RWPE2 (cell line): ENCODE data around the gene DERA.

Experiments used
- ATAC-seq: fragments of 200-7000 bp; cut with Tn5 transposase; 3 replicates; pipeline ENCODE4 v1.9.1; 2021; ENCODE audit warnings: low read depth
- DNase-seq: peaks from one replicate; pipeline ENCODE4 v3.0.0-alpha.2; 2020; ENCODE audit warnings: low spot score
- H3K27ac ChIP-seq: fragments of 450-650 bp; 2 replicates; pipeline ENCODE4 v1.5.1; 2017; ENCODE audit warnings: mild to moderate bottlenecking; ENCODE audit not compliant: poor library complexity, severe bottlenecking
- H3K27me3 ChIP-seq: fragments of 250-450 bp; sonication (Bioruptor Pico); 2 replicates; pipeline ENCODE4 v1.5.1; 2021; ENCODE audit warnings: mild to moderate bottlenecking, moderate library complexity; ENCODE audit not compliant: insufficient read depth, poor library complexity, severe bottlenecking
- H3K36me3 ChIP-seq: fragments of 250-450 bp; sonication (Bioruptor Pico); 2 replicates; pipeline ENCODE4 v1.5.1; 2020; ENCODE audit warnings: low read depth, mild to moderate bottlenecking, moderate library complexity
- H3K4me1 ChIP-seq: fragments of 250-450 bp; sonication (Bioruptor Pico); 2 replicates; pipeline ENCODE4 v1.5.1; 2021; ENCODE audit warnings: mild to moderate bottlenecking, moderate library complexity; ENCODE audit not compliant: insufficient read depth, poor library complexity, severe bottlenecking
- H3K4me3 ChIP-seq: fragments of 250-450 bp; sonication (Bioruptor Pico); 2 replicates; pipeline ENCODE4 v1.5.1; 2021; ENCODE audit warnings: mild to moderate bottlenecking, moderate library complexity; ENCODE audit not compliant: severe bottlenecking
- H3K9me3 ChIP-seq: fragments of 250-450 bp; sonication (Bioruptor Pico); 2 replicates; pipeline ENCODE4 v1.5.1; 2021; ENCODE audit warnings: mild to moderate bottlenecking, moderate library complexity; ENCODE audit not compliant: severe bottlenecking
- TF ChIP-seq, protein P1 (sequence below): fragments of 450-650 bp; IDR thresholded peaks from one replicate; pipeline ENCODE4 v1.5.1; 2017; ENCODE audit warnings: mild to moderate bottlenecking, moderate library complexity; ENCODE audit not compliant: poor library complexity, severe bottlenecking

Gene DERA

DNA sequence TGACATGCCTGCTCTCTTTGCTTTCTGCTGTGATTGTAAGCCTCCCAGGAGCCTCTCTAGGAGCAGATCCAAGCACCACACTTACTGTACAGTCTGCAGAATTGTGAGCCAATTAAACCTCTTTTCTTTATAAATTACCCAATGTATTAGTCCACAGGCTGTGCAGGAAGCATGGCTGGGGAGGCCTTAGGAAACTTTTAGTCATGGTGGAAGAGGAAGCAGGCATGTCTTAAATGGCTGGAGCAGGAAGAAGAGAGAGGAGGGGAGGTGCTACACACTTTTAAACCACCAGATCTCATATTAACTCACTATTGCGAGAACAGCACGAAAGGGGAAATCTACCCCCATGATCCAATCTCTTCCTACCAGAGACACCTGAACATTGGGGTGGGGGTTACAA lies 108.9 kb downstream of the DERA start:
- Histone ChIP-seq H3K4me3 (no peak overlapping the region), H3K36me3 (no peaks in the 10 kb centered on the region), H3K4me1 (no peaks in the 10 kb centered on the region), H3K27ac (no peak overlapping the region), H3K27me3 (no peaks in the 10 kb centered on the region), H3K9me3 (no peaks in the 10 kb centered on the region)
- no peak for DNase-seq
- ATAC-seq = no peak
- TF ChIP-seq, protein P1, sequence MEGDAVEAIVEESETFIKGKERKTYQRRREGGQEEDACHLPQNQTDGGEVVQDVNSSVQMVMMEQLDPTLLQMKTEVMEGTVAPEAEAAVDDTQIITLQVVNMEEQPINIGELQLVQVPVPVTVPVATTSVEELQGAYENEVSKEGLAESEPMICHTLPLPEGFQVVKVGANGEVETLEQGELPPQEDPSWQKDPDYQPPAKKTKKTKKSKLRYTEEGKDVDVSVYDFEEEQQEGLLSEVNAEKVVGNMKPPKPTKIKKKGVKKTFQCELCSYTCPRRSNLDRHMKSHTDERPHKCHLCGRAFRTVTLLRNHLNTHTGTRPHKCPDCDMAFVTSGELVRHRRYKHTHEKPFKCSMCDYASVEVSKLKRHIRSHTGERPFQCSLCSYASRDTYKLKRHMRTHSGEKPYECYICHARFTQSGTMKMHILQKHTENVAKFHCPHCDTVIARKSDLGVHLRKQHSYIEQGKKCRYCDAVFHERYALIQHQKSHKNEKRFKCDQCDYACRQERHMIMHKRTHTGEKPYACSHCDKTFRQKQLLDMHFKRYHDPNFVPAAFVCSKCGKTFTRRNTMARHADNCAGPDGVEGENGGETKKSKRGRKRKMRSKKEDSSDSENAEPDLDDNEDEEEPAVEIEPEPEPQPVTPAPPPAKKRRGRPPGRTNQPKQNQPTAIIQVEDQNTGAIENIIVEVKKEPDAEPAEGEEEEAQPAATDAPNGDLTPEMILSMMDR = no peak

DNA sequence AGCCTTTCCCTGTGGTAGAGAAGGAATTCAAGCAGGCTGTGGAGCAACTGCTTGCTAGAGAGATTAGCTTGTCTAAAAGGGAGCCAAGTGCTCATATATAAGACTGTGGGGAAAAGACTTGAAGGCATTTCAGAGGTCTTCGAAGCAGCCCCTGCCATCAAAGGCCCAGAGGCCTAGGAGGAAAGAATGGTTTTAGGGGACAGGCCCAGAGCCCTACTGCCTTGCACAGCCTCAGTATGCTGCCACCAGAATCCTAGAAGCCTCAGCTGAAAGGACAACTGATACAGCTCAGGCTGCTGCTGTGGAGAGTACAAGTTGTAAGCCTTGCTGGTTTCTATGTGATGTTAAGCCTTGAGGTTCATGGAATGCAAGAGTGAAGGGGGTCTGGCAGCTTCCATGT lies 109.9 kb downstream of the DERA start:
- H3K27me3 ChIP-seq = no peaks in the 10 kb centered on the region
- no peak for DNase-seq
- no peaks in the 10 kb centered on the region for H3K36me3 ChIP-seq
- H3K9me3 ChIP-seq = no peaks in the 10 kb centered on the region
- H3K4me3 ChIP-seq = no peak overlapping the region
- no peak overlapping the region for H3K27ac ChIP-seq
- TF ChIP-seq, protein P1 = no peak
- H3K4me1 ChIP-seq = no peaks in the 10 kb centered on the region
- ATAC-seq = no peak

- TF ChIP-seq, protein P1 = no peak
- no peak for ATAC-seq
- no peaks in the 10 kb centered on the region for H3K36me3 ChIP-seq
Observed at GRCh38 chr12:16021676-16022075, 110.5 kb downstream of the DERA start.

DNA sequence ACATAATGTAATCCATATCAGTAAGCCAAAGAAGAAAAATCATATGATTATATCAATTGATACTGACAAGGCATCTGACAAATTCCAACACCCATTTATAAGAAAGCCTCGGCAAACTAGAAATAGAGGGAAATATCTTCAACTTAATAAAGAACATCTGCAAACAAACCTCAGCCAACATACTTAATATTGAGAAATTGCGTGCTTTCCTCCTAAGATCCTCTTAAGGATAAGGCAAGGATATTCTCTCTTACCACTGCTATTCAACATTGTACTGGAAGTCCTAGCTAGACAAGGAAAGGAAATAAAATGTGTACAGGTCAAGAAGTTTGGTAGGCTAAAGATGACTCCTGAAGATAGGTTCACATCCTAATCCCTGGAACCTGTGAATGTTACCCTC lies 115.9 kb downstream of the DERA start:
- Histone ChIP-seq H3K27ac (no peak overlapping the region), H3K4me3 (no peak overlapping the region)
- no peak for ATAC-seq

More at GRCh38 chr12:16021676-16022075, 110.5 kb downstream of the DERA start:
- Histone ChIP-seq H3K4me1 (no peaks in the 10 kb centered on the region), H3K27me3 (no peaks in the 10 kb centered on the region), H3K9me3 (no peaks in the 10 kb centered on the region), H3K4me3 (no peak overlapping the region), H3K27ac (no peak overlapping the region)
- no peak for DNase-seq

DNA sequence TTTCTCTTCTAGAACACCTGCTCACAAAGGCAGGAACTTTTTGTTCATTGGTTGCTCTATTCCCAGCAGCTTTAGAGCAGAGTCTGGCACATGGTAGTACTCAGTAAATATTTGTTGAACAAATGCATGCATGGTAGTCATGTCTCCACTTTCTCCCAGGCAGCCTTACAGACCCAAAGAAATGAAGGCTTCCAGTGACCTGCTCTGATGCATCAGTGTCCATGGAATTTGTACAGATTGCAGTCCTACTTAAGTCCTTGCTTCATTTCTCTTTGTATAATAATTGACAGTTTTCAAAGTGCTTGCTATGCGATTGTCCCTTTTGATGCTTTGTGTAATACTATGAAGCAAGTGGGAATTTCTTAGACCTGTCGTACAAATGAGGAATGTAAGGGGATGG lies 119.6 kb downstream of the DERA start:
- Histone ChIP-seq H3K4me1 (no peaks in the 10 kb centered on the region), H3K27ac (no peak overlapping the region), H3K27me3 (no peaks in the 10 kb centered on the region), H3K36me3 (no peaks in the 10 kb centered on the region), H3K4me3 (no peak overlapping the region), H3K9me3 (no peaks in the 10 kb centered on the region)
- ATAC-seq (no peak), DNase-seq (no peak)
- TF ChIP-seq, protein P1 = no peak

More for the DNA sequence above, 115.9 kb downstream of the DERA start:
- Histone ChIP-seq H3K4me1 (no peaks in the 10 kb centered on the region), H3K36me3 (no peaks in the 10 kb centered on the region), H3K9me3 (no peaks in the 10 kb centered on the region), H3K27me3 (no peaks in the 10 kb centered on the region)
- TF ChIP-seq, protein P1 = no peak
- no peak for DNase-seq
